Activated effector memory CD4-positive, alpha-beta T cell treated with anti-CD3 and anti-CD28 coated beads, Interleukin-2, amount 50 U/mL, for 16 hours (primary cell): ENCODE results near the gene TIMM29.

Experiments used
- DNase-seq: peaks from one replicate; pipeline ENCODE4 v3.0.0-alpha.2; 2020

Gene TIMM29

DNA sequence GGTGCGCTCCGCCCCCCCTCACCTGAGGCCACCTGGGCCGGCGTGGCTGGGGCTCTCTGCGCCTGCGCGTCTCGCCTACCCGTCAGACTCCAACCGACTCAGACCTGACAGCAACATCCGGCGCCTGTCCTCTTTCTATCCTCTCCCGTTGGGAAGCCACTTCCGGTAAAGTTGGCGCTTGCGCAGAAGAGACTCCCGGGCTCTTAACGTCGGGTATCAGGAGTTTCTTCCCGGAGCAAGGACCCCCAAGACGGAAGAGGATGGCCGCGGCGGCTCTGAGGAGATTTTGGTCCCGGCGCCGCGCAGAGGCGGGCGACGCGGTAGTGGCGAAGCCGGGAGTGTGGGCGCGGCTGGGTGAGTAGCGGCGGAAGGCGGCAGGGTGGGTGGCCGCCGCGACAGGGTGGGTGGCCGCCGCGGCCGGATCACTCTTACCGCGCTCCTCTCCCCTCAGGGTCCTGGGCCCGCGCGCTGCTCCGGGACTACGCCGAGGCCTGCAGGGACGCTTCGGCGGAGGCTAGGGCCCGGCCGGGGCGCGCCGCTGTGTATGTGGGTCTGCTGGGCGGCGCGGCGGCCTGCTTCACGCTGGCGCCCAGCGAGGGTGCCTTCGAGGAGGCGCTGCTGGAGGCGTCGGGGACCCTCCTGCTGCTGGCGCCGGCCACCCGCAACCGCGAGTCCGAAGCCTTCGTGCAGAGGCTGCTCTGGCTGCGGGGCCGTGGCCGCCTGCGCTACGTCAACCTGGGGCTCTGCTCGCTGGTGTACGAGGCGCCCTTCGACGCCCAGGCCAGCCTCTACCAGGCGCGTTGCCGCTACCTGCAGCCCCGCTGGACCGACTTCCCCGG is at the start of gene TIMM29, which contains the start of gene YIPF2:
TSS of gene TIMM29 (plus strand) at position 249 of the 839 bp plus-strand sequence. CDS start at position 261, 12 bp downstream.
TSS of gene YIPF2 (minus strand) at position 77 of the 839 bp plus-strand sequence. CDS start 229 bp downstream, outside the sequence.
- DNase-seq: peak; percentile 97

DNA sequence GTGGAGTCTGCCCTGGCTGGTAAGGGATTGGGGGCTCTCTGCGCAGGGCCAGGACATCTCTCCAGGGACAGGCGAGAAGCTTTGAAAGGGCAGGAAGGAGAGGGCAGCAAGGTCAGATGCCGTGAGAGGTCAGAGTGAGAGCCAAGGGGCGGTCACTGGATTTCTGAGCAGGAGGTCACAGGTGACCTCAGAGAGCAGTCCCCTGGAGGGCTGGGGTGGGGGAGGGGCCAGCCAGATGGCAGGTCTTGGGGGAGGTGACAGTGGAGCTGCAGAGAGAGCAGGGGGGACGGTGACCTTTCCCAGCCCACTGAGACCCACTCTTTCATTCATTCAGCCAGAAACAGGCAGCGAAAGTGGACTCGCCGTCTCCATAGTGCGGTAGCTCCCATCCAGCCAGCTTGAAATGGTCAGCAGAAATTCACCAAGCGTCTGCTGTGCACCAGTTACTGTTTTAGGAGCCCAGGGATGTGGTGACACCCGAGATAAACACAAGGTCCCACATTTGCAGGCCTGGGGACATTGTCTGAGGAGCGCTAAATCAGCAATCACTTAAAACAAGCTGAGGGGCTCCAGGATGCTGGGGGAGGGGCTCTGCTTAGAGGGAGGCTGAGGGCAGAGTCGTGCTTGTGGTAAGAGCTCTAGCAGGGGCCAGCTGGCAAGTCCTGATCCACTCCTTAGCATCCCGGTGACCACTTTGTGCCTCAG is 47.1 kb upstream of the TIMM29 start:
- no peak for DNase-seq

DNA sequence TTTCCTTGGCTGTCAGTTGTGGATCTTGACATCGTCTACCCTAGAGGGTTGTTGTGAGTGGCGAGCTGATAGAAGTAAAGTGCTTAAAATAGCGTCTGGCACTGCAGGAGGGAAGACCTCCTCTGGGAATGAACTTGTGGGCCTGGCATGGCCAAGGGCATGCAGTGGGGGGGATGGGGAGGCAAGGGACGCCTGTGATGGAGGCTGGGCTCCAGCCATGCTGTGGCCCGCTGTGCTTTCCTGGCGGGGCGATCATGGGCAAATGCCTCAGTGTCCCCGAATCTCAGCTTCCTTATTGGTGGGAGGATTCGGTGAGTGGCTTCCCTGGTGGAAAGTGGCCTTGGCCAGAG is 46.5 kb upstream of the TIMM29 start:
- DNase-seq: no peak

GRCh38 chr19:10884274-10884673 is 44.3 kb upstream of the TIMM29 start:
- DNase-seq: no peak

DNA sequence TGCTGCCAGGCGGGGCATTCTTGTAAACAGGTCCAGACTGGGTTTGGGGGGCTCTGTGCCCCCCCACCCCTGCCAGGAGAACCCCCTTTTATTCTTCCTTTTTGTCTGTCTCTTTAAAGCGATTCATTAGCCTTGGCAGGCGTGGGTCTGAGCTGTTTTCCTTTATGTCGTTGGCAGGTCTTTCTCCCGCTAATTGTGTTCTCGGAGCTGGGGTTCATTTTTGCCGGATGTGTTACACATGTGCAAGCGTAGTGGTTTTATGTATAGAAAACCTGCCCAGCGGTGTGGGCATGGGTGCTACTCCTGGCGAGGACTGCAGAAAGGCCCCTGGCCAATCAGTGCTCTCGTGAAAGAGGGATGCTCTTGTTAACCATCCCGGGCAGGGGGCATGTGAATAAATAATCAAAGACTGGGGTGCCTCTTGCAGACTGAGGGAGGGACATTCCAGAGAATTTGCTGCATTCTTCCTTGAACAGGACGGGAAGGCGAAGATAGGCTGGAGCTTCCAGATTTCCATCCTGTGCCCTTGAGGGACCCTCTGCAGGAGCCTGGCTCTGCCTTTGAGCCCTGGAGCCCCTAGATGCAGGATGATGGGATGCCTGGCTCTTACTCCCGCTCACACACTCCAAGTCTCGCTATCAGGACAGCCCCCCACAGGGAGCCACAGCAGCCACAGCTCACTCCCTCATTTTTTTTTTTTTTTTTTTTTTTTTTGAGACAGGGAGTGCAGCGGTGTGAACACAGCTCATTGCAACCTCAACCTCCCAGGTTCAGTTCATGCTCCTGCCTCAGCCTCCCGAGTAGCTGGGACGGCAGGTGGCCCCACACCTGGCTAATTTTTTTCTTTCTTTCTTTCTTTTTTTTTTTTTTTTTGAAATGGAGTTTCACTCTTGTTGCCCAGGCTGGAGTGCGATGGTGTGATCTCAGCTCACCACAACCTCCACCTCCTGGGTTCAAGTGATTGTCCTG is 43.1 kb upstream of the TIMM29 start:
- DNase-seq: no peak

DNA sequence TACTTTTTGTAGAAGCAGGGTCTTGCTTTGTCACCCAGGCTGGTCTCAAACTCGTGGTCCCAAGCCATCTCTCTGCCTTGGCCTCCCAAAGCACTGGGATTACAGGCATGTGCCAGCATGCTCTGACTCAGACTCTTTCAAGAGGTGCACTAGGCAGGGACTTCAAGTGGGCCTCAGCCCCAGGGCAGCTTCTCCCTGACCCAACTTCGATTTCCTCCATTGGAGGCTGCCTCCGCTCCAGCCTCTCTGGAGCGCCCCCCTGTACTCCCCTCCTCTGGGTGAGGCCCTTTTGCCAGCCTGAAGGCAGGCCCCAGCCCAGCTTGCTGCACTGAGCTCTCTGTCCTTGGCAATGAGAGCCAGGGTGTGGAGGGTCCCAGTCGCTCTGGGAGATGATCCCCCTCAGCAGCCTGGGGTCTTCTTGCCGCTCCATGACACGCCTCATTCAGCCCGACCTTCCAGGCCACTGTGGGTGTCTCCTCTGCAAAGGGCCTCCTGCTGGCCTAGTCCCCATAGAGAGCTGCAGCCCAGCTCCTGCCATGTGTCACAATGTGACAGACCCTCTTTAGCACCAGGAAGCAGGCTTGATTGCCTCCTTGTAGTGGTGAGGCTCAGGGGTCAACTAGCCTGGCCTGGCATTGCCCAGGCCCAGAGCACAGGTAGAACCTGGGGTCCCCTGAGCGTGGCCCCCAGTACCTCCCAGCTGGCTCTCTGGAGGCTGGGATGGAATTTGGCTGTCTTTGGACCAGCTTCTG is 40.8 kb upstream of the TIMM29 start:
- DNase-seq: no peak

- DNase-seq: no peak
These were observed 40.2 kb upstream of the TIMM29 start for GRCh38 chr19:10888421-10888866.

DNA sequence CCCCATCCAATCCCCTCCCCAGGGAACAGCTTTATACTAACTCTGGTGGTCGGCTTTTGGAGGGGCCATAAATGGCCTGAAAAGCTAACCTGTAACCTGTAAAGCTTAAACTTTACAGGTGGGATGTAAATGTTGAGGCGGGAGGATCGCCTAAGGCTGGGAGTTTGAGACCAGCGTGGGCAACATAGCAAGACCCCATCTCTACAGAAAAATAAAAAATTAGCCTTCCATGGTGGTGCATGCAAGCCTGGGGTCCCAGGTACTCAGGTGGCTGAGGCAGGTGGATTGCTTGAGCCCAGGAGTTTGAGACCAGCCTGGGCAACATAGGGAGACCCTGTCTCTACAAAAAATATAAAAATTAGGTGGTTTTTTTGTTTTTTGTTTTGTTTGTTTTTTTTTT is 38.7 kb upstream of the TIMM29 start:
- DNase-seq: no peak

GRCh38 chr19:10891405-10892086 is 37.1 kb upstream of the TIMM29 start:
- no peak for DNase-seq

DNA sequence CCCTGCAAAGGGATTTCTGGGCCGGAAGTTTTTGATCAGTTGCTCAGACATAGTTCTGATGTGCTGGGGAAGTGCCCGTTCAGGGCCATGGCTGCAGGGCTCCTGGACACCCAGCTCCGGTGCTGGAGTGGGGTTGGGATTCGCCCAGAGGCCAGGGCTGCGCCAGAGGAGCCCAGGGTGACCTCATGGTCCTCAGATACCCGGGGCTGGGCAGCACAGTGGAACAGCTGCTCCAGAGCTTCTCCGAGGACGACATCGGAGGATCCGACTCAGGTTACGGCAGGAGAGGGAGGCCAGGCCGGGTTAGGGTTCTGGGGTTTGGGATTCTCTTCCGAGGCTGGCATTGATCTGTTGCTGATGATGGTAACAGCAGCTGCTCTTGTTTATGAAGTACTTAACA is 36.4 kb upstream of the TIMM29 start:
- no peak for DNase-seq

DNA sequence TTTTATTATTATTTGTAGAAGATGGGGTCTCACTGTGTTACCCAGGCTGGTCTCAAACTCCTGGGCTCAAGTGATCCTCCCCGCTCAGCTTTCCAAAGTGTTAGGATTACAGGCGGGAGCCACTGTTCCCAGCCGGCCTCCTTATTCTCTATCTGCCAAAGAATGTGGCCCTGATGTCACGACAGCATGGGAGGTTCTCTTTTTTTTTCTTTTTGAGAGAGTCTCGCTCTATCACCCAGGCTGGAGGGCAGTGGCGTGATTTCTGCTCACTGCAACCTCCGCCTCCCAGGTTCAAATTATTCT is 33.7 kb upstream of the TIMM29 start:
- DNase-seq: no peak

DNA sequence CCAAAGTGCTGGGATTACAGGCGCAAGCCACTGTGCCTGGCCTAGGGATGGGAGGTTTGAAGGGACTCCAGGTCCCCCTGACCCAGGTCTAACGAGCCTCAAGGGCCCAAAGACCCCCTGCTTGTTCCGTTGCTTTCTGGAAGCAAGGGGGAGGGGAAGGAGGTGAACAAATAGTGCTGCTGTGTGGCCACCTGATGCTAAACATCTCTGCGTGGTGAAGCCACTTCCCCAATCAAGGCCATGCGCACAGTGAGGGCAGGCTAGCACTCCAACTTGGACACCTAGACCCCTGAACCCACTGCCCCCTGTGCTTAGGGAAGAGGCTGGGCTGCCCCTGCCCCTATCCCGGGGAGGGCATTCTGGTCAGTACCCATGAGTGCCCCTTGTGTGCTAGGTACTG is 33.2 kb upstream of the TIMM29 start:
- DNase-seq: no peak

GRCh38 chr19:10895920-10896319 is 32.7 kb upstream of the TIMM29 start:
- DNase-seq: no peak

GRCh38 chr19:10896851-10897526 is 31.6 kb upstream of the TIMM29 start:
- no peak for DNase-seq

DNA sequence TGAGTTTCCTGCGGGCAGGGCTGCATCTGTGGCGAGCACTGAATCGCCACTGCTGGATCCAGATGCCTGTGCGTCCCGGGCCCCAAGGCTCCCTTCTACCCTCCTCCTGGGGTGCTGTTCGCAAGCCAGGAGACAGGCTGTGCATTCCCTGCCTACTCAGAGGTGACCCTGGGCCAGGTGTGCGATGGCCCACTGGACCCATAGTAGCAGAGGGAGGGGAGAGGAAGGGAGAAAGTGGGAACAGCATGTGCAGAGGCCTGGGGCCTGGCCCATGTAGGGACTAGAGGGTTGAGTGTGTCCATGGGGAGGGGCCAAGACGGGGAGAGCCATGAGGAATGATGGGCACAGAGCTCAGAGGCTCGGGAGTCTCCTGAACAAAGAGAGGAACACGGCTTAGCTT is 30.0 kb upstream of the TIMM29 start:
- DNase-seq: no peak

- no peak for DNase-seq
These were observed 29.4 kb upstream of the TIMM29 start for GRCh38 chr19:10899151-10899653.

DNA sequence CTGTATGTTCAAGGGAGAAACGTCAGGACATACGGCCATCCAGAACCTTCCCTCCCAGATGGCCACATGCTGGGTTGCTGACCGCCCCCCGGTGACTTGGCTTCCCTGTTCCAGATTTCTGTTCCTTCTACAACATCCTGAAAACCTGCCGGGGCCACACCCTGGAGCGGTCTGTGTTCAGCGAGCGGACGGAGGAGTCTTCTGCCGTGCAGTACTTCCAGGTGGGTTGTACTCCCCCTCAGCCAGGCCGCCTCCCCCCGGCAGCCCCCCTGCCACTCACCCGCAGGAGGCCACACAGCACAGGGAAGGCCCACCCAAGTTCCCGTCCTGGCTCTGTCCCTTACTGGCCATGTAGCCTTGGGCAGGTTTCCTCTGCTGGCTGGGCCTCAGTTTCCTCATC is 20.7 kb upstream of the TIMM29 start:
- DNase-seq: no peak

- DNase-seq: no peak
These were observed 20.1 kb upstream of the TIMM29 start for GRCh38 chr19:10908380-10908960.

DNA sequence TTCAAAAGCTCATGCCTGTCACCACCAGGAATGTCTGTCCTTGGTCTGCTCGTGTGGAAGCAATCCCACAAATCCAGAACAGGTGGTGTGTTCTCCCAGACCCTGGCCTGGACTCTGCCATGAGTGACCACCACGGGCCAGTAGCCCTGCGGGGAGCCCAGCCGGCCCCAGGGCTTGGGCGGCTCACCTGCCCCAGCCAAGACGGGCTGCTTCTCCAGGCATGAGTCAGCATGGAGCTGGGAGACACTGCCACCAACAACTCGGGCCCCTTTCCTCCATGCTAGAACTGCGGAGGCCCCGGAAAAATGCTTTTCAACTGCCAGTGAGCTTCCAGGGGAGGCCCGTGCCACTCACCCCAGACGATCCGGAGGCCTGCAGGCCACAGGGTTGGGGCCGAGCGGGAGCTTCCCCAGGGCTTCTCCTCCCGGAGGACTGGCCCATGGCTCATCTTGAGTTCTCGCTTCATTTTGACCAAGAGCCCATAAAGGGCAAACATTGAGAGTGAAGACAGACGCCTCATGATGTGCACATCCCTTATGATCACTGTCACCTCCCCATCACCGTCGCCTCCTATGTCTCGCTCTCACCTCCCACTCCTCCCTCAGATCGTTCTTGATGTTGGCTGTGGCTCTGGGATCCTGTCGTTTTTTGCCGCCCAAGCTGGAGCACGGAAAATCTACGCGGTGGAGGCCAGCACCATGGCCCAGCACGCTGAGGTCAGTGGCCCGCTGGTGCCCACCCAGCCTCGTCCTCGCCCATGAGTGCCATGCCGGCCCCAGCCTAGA is 16.8 kb upstream of the TIMM29 start:
- DNase-seq: no peak

DNA sequence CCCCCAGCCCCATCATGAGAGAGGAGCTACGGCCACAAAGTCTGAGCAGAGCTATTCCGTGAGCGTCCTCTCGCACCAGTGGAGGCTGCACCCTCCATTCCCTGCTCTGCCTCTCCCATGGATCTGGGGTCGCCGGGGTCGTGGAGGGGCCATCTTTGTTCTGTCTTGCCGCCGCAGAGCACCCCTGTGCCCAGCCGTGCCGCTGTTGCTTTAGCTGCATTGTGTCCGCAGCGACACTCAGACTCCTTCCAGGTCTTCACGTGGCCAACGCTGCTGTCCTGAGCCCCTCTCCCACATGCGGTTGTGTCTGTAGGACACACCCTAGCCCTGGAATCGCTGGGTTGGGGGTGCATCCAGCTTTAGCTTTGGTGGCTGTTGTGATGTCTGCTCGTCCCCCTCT is 16.0 kb upstream of the TIMM29 start:
- DNase-seq: no peak
